ENCODE results near the gene WDR7.

The WDR7 gene

DNA sequence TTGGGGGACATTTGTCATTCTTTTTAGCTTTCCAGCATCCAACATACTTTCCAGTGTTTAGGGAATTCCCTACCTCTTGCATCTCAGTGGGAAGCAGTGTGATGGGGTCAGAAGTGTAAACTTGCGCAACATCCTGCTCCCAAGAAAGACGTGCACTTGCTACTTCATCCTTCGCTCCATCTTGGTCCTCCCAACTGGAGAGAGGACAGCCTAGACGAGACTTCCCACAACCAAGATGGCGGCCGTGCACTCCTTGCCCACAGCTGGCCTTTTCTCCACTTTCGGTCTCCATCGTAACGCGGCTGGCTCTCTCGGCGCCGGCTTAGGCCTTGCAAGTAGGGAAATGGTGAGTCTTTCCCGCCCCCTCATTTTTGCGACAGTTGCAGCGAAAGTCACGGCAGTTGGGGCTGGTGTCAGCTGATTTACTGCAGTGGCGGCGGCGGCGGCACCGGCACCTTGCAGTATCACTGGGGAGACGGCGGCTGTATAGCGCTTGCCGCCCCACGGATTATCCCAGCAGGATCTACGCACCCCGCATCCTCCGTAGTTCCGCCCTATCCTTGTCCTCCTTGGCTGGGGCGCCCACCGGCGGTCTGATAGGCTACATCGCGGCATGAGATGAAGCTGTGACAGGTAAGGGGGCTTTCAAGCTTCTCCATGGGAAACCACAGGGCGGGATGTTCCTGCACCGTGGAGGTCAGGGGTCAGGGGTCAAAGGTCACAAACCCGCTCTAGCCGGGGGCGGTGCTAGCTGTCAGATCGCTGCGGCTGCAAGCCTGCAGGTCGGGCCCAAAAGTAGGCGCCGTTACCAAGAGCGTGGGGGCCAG lies at the start of gene WDR7:
Gene WDR7, plus strand, starts transcription at position 416 of the 827 bp plus-strand sequence. CDS start 21,157 bp downstream, outside the sequence.
- DNase-seq (ENCODE audit: low read depth): peak; percentile 89

DNA sequence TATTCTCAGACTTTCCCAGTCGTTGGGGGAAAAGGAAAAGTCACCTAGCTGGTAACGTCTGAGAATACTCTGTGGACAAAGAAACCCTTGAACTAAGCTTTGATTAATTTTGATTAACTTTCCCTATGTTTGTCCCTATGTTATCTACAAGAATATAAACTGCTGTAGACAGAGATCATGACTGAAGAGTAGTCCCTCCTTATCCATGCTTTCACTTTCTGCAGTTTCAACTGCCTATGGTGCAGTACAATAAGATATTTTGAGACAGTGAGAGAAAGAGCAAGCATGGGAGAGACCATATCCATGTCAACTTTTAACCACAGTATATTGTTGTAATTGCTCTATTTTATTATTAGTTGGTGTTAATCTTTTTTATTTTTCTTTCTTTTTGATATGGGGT lies 44.5 kb upstream of the WDR7 start:
- no peak for DNase-seq (ENCODE audit: low read depth)

DNA sequence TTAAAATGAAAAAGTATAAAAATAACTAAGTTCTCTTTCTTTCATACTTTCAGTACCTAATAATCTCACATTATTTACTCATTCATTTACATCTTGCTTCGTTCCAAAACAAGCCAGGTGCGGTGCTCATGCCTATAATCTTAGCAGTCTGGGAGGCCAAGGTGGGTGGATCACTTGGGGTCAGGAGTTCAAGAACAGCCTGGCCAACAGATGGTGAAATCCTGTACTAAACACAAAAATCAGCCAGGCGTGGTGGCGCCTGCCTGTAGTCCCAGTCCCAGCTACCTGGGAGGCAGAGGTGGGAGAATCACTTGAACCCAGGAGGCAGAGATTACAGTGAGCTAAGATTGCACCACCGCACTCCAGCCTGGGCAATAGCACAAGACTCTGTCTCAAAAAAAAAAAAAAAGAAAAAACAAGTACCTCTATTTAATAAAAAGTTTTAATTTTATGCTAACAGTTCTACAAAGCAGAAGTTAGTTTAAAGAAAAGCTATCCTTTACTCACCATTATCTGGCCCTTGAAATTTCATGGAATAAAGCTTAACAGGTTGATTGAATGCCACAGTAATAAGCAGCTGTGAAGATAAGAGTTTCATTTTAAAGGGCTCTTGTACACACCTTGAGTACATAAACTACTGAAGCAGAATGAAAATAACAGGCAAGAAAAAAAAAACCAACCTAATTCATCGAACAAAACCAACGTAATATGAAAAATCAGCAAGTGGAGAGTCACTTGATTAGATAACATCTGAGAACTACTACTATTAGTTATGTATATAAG lies 35.2 kb upstream of the WDR7 start:
- DNase-seq (ENCODE audit: low read depth): no peak

DNA sequence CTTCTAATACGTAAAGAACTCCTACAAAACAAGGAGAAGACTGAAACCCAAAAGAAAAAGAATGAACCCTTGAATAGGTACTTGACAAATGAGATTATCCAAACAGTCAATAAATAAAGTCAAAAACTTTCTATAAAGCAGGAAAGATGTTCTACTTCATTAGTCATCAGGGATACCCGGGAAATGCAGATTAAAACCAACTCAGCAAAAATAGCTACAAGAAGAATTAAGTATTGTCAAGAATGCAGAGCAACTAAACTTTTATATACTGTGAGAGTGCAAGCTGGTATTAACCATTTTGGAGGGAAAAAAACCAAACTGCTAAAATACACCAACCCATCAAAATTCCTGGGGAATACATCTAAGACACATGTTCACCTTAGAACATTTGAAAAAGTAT lies 23.2 kb upstream of the WDR7 start:
- no peak for DNase-seq (ENCODE audit: low read depth)

DNA sequence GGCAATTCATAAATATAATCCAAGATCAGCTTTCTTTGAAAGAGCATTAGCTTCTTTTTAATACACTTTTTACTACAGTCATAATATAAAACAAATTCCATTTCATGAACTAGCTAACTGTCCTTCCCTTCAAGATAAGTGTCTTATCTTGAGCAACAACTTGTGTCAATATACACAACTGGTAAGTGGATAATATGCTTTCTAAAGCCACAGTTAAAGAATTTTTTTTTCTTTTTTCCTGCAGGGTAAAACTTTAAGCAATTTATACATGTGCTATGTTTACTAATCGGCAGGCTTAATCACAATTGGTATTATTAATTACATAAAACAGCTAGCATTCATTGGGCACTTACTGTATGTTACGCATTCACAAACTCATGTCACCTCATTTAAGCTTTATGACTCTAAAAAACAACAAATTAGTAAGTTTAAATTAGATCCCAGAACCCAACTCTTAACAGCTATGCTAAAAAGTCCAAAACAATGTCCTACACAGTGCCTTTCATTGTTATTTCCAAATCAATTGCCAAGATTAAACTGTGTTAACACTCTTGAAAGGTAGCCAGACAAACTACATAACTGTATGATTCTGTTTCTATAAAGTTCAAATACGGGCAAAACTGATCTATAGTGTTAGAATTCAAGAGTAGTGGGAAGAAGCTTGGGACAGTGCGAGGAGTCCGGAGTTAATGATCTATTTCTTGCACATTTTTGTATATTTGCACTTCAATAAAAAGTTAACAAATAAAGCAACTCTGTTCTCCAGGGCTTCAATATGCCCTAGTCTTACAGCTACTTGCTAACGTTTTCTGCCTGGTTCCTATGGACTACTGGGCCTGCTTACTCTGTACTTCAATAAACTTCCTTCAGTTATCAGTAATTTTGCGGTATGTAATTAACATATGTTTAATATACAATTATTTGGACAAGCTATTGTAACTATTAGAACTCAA lies 18.8 kb upstream of the WDR7 start:
- no peak for DNase-seq (ENCODE audit: low read depth)

DNA sequence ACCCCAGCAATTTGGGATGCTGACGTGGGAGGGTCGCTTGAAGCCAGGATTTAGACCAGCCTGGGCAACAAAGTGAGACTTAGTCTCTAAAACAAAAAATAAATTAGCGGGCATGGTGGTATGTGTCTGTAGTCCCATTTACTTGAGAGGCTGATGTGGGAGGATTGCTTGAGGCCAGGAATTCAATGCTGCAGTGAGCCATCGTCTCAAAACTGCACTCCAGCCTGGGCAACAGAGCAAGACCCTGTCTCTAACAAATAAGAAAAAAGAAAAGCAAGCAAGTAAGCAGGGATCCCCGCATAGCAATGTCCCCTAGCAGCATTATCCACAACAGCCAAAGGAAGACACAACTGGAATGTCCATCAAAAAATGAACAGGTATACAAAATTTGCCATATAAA lies 16.2 kb upstream of the WDR7 start:
- DNase-seq (ENCODE audit: low read depth): no peak

DNA sequence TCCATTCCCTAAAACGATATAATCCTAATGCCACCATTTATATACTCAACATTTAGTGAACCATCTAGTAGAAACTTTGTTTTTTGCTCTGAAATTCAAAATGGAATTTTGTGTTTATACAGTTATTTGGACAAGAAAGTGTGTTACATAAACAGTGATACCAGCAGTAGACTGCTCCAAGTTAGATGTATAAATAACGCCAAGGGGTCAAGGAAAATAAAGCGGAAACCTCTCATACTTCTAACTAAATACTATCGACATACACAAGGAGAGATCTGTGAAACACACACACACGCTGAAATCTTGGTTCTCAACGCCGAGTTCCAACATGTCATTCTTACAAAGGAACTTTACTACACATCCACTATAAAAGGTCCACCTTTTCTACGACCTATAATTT lies 14.0 kb upstream of the WDR7 start:
- no peak for DNase-seq (ENCODE audit: low read depth)

DNA sequence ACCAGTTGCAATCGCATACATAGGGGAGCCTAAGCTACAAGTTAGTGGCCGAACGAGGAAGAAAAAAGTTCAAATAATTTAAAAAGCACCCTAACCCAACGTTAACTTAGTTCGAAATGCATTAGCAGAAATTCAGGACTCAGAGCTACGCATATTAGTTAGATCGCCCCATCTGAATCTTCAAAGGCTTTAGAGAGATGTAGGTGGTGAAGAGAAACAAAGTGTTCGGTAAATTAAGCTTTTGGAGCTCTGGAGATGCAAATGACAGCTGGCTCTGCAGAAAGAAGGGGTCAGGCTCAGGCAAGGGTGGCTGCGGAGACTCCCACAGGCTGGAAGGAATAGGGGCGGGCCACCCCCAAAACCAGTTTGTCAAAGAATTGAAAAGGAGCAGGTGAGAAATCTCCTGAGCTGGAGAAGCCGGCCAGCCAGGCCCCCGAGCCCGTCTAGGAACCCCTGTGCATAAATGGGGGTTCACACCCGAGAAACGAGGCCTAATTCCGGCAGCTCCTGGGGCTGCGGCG lies 13.4 kb upstream of the WDR7 start:
- DNase-seq (ENCODE audit: low read depth): no peak

DNA sequence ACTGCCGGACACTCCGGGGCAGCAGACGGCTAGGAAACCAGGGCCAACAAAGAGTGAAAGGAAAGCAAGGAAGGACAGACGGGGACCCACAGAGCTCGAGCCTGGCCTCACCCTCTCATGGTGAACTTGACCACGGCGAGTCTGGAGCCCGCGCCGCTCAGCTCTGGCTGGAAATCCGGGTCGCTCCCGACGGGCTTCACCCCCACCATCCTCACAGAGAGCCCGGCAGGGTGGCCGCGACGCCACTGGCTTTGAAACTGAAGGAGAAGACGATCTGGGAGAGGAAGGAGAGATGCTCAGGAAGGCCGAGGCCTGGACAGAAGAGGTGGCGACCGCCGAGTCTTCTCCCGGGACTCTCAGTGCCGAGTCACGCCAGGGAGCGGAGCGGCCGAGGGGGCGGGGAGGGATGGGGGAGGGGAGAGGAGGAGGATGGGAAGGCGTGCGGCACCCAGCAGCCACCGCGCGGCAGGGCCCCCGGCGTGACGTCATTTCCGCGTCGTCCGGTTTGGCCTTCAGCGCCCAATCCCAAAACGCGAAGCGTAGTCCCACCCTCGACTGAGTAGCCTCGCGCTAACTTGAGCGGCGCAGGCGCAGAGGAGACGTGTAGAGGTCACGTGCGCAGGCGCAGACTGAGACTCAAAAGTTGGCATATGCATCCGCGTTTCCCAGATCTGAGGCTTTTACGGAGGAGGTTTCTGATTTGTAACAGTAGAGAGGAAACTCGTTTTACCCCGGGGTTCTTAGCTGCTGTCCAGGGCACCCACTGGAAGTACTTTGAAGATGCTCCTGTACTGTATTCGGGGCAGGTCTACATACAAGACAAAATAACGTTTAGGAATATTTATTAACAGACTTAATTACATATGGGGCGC lies 12.7 kb upstream of the WDR7 start, which contains the start of gene TXNL1:
Gene TXNL1, minus strand, starts transcription at position 361 of the 872 bp plus-strand sequence. Its CDS starts 152 bp downstream, at position 209.
- DNase-seq (ENCODE audit: low read depth): peak; percentile 100

DNA sequence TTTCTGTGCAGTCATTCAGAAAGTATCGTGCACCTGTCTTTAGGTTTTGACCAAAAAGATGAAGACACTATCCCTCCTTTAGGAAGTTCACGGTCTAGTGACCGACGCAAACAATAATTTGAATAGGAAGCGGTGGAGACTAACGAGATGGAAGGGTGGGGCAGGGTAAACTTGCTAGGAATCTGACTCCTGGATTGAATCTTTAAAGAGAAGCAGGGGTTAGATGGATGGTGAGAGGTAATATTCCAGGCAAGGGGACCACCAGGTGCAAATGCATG lies 12.1 kb upstream of the WDR7 start:
- DNase-seq (ENCODE audit: low read depth): no peak

DNA sequence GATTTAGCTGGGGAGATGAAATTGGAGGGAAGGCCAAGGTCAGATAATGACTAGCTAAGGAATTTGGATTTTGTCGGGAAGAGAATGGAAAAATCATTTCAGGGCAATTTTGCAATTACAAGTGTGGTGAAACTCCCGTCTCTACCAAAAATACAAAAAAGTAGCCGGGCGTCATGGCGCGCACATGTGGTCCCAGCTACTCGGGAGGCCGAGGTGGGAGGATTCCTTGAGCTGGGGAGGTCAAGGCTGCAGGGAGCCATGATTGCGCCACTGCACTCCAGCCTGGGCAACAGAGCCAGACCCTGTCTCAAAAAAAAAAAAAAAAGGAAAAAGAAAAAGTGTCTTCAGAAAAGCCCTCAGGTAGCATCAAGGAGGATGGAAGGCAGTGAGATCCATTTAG lies 11.6 kb upstream of the WDR7 start:
- no peak for DNase-seq (ENCODE audit: low read depth)

DNA sequence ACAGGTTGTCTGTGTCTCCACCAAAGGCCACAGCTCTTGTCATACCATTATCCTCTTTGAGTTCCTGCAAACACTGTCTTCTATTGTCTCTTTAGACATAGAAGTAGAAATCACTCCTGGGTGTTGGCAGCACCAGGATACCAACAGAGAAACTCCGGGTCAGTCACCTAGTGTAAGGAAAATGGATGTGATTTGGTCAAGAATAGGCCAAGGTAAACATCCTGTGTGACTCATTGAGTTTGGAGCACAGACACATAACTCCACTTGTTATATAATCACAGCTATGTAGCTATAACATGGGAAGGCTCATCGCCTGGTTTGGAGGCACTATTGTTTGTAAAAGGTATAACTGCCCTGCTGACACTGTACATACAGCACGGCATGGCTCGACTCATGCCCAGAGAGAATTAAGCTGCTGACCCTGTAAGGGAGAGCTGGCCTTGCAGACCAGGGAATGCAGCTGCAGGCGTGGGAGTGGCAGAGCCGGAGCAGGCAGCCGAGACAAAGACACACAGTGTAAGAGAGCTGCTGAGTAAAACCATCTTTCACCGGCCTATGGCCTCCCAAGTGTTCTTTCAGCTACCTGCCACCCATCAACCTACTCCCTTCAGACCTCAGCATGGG lies 9.3 kb upstream of the WDR7 start:
- no peak for DNase-seq (ENCODE audit: low read depth)

DNA sequence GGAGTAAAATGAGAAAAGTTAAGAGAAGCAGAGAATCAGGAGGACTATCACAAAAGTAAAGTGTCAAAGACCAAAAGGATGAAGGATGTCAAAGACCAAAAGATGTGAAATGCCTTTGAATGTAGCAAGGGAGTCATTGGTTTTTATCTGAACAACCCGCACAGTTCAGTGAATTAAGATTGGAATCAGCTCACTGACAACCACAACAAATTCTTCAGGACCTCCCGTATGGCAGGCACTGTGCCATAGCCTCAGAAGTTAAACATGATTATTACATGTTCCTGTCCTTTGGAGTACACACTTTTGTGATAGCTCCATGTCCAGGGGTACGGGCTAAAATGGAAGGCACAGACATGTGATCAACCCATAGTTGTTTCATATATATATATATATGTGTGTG lies 7.8 kb upstream of the WDR7 start:
- DNase-seq (ENCODE audit: low read depth): no peak

DNA sequence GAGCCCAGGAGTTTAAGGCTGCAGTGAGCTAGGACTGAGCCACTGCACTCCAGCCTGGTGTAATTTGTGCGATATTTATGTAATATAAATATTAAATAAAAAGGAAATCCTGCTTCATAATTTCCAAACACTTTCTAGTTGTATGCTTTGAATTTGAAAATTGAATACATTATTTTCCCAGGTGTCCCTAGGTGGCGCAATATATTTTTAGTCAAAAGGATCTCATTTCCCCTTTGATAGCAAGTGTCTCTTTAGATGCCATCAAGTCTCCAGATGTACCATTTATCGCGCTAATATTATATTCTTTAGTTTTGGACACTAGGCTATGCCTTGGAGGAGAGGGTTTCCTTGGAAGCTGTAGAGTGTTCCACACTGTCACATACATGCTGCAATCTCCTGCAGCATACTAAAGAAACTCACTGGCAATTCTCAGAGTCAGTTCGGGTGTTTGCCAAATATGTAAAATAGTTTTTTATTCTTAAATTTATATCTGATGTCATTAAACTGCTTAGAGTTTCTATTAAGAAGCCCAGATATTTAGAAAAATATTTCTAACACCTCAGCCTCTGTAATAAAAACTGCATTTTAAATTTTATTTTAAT lies 5.6 kb upstream of the WDR7 start:
- no peak for DNase-seq (ENCODE audit: low read depth)

DNA sequence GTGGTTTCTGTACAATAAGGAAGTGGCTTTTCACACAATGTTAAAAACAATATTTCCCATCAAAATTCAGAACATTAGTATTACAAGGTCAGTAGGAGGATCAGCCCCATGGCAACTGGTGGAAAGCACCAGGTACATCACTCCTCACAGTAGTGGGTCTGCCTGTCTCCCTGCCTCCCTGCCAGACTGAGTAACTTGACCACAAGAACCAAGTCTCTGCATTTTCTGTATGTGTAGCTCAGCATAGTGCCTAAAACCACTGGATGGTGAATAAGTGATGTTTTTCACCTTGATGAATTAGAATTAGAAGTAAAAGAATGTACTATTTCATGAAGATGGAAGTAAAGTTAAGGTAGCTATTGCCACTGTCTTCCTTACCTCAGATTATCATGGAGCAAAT lies 4.1 kb upstream of the WDR7 start:
- DNase-seq (ENCODE audit: low read depth): no peak

DNA sequence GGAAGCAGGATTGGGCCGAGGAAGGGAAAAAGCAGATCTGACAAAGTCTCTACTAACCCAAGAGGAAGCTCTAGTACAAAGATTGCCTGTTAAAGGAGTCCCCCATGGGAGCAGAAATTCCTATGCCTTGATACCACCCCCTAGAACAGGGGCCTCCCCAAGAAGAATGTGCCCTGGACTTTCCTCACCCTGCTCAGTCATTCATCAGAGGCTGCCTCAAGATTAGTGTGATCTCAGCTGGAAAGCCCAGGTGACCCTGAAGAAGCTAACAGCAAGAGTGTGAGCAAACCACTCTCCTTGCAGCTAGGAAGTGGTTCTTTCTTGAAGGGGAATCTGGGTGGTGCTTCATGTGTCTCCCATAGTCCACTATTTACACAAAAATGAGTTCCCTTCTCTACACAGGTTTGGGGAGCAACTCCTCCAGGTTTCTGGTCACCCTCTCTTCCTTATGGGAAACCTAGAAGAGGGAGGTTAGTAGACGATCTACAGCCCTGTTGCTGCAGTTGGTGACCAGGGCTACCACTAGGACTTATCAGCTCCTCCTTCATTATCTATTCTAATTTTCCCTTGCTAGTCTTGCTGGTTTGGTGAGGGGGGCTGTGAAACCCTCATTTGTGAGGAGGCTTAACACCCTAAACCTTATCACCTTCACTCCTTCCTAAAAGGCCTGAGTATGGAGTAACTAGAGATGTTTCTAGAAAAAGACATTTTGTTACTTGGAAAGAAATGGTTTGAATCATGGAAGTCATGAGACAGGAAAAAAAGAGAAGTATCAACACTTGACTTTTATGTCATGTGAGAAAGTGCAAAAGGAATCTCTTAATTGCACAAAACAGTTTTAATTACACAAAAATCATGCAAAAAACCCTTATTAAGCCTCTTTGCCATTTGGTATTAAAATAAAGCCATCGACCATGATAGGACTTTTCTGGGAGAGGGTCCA lies 2.9 kb upstream of the WDR7 start:
- no peak for DNase-seq (ENCODE audit: low read depth)

DNA sequence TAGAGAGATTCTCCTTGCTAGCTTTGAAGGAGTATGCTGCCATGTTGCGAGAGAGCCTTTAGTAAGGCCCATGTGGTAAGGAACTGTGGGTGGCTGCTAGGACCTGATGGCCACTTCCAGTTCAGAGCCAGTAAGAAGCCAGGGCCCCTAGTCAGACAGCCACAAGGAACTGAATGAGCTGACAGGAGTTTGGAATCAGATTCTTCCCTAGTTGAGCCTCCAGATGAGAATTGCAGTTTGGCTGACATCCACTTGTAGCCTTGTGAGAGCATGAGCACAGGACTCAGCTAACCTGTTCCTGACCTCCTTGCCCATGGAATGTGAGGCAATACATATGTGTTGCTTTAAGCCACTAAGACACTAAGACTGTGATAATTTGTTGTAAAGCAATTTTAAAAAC lies 1.2 kb upstream of the WDR7 start:
- DNase-seq (ENCODE audit: low read depth): no peak

DNA sequence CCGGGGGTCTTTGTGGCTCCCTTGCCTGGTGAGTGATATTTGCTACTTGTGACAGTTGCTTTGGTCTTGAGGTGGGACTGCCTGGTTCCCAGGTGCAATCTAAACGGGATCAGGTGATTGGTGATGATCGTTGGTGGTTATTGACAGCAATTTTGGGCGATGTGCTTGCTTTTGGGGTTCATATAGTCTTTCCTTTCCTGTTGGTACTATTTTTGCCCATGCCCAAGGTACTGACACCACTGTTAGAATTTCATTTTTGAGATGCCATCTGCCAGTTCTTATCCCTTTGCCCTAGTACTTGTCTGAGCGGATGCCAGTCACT lies 573 bp downstream of the WDR7 start:
- no peak for DNase-seq (ENCODE audit: low read depth)

DNA sequence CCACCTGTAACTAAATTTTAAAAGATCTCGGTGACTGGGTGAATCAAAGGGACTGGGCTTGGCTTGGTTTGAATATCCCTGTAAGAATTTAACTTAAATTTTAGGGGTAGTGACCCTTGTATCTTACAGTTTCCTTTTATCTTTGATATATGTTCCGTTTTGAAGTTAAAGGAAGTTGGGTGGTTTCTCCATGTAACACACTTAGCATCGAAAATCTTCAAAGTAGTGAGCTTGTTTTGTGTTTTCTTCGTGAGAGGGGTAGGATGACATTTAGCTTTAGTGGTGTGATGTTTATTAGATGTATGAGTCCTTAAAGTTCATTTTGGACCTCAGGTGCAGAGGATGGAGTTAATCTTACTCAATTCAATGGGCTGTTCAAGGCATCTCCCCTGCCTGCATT lies 1.6 kb downstream of the WDR7 start:
- DNase-seq (ENCODE audit: low read depth): no peak
